SU-DHL-6 (cell line): ENCODE results near the gene CHD6.

Experiments
- EZH2phosphoT487 ChIP-seq: fragments of 200-600 bp; sonication (generic), shearing (Covaris generic); conservative IDR thresholded peaks from 2 replicates; pipeline ENCODE4 v1.6.1; 2018; ENCODE audit warnings: mild to moderate bottlenecking, antibody characterized with exemption, low read length, moderate library complexity, mixed read lengths
- TF ChIP-seq, protein P1 (sequence below): fragments of 200-600 bp; sonication (generic); IDR thresholded peaks from one replicate; pipeline ENCODE4 v1.5.1; 2017; ENCODE audit warnings: antibody characterized with exemption, mild to moderate bottlenecking, low read length, moderate library complexity; ENCODE audit not compliant: insufficient read depth, poor library complexity, severe bottlenecking

DNA sequence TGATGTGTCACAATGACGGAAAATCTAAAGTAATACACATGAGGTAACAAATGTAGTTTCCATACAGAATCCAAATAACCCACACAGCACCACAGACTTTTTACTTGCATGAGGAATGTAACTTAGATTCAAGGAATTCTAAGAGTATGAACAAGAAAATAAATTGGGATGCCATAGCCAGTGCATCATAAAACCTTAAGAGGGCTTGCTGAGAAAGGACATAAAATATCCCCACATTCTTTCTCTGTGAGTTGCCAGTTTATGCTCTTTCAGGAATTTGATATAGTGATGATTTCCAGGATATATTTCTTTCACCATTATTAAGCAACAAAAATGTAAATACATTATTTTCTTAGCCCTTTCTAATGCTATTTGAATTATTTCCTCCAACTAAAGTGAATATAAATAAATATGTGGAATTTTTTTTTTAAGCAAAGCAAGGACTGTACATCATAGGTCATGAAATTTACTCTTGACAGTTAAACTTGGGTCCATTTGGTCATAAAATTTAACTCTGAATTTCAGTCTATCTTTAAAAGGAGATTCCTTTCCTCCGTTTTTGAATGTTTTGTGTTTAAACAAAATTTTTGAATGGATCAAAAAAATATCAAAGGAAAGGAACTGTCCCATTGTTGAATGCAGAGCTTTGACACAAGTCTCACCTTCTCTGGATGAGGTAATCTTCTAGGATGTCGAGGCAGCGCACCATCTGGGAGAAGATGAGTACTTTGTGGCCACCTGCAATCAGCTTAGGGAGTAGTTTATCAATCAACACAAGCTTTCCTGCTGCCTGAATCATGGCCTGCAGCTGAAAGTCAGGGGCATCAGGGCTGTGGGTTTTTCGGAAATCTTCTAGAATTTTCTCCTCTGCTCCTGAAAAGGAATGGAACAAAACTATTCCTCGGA lies 135.3 kb downstream of the CHD6 start:
- TF ChIP-seq, protein P1, sequence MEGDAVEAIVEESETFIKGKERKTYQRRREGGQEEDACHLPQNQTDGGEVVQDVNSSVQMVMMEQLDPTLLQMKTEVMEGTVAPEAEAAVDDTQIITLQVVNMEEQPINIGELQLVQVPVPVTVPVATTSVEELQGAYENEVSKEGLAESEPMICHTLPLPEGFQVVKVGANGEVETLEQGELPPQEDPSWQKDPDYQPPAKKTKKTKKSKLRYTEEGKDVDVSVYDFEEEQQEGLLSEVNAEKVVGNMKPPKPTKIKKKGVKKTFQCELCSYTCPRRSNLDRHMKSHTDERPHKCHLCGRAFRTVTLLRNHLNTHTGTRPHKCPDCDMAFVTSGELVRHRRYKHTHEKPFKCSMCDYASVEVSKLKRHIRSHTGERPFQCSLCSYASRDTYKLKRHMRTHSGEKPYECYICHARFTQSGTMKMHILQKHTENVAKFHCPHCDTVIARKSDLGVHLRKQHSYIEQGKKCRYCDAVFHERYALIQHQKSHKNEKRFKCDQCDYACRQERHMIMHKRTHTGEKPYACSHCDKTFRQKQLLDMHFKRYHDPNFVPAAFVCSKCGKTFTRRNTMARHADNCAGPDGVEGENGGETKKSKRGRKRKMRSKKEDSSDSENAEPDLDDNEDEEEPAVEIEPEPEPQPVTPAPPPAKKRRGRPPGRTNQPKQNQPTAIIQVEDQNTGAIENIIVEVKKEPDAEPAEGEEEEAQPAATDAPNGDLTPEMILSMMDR = no peak
- TF ChIP-seq EZH2phosphoT487 = no peak
